Esophagus squamous epithelium (tissue), 4 donors: ENCODE measurements around the gene KDSR.

Source experiments
- POLR2A ChIP-seq, 4 donors: fragments of 450-650 bp; IDR thresholded peaks; one replicate each; pipeline ENCODE4 v1.6.1; 2017; ENCODE audit warnings: antibody characterized with exemption in 4 of 4, mild to moderate bottlenecking in 4 of 4, moderate library complexity in 3 of 4
- TF ChIP-seq, protein P1 (sequence below), 6 experiments: fragments of 450-650 bp in 4 of 6; fragments of 200-600 bp in 2 of 6; sonication (generic) in 2 of 6; IDR thresholded peaks; one replicate each; pipeline ENCODE4 v1.5.1; 2016 to 2019; ENCODE audit warnings: antibody characterized with exemption in 6 of 6, mild to moderate bottlenecking in 4 of 6, moderate library complexity in 4 of 6

DNA sequence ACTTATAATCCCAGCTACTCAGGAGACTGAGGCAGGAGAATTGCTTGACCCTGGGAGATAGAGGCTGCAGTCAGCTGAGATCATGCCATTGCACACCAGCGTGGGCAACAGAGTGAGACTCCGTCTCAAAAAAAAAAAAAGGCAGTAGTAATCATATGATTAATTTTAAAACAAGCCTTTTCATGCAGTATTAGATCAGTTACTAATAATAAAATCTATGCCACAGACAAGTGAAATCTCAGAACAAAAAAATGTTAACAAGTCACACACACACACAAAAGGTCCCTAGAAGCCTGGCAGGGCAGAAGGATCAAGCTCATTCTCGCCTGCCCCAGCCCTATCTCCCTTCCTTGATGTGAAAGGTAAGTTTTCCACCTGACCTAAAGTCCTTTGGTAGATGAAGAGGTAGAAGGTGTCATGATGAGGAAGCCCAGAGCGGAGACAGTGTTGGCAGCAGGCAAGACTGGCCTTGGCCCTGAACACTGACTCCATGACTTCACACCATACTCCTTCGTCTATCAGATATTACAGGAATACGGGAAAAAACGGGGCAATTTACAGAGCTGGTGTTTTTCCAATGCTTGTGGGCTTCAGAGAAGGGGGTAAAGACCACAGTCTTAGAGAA is 10.6 kb downstream of the KDSR start:
- TF ChIP-seq, protein P1, sequence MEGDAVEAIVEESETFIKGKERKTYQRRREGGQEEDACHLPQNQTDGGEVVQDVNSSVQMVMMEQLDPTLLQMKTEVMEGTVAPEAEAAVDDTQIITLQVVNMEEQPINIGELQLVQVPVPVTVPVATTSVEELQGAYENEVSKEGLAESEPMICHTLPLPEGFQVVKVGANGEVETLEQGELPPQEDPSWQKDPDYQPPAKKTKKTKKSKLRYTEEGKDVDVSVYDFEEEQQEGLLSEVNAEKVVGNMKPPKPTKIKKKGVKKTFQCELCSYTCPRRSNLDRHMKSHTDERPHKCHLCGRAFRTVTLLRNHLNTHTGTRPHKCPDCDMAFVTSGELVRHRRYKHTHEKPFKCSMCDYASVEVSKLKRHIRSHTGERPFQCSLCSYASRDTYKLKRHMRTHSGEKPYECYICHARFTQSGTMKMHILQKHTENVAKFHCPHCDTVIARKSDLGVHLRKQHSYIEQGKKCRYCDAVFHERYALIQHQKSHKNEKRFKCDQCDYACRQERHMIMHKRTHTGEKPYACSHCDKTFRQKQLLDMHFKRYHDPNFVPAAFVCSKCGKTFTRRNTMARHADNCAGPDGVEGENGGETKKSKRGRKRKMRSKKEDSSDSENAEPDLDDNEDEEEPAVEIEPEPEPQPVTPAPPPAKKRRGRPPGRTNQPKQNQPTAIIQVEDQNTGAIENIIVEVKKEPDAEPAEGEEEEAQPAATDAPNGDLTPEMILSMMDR (IDR thresholded peaks at IDR 0.05) = no peak
- no peak for TF ChIP-seq POLR2A (IDR thresholded peaks at IDR 0.05)
